22Rv1 (cell line): ENCODE results near the gene RBBP6.

Experiments used
- CTCF ChIP-seq: fragments of 450-650 bp; IDR thresholded peaks from 2 replicates; pipeline ENCODE4 v1.5.1; 2017; ENCODE audit warnings: mild to moderate bottlenecking
- ZFX ChIP-seq: fragments of 450-650 bp; IDR thresholded peaks from 2 replicates; pipeline ENCODE4 v1.6.1; 2017; ENCODE audit warnings: antibody characterized with exemption, borderline replicate concordance

- TF ChIP-seq CTCF: no peak
- TF ChIP-seq ZFX: no peak
These were observed 2.0 kb downstream of the RBBP6 start for GRCh38 chr16:24541233-24541933.
